ENCODE data around the gene SORBS1. TPM values are rescaled to one million over a fixed set of nuclear protein-coding genes. Genes with fewer than 3 reads are reported as not detected.
A peak's percentile ranks its signal among the peaks of the same experiment; 100 is the strongest.

Gene SORBS1
- total and polyA plus RNA-seq, 2 of the 13 experiments (the other 11 are each of a cell fraction or from before 2014, with no cell fraction given): 16.8 to 39.8 TPM

GRCh38 chr10:95391164-95391563 is 170.0 kb downstream of the SORBS1 start:
- no peak for ATAC-seq
- Histone ChIP-seq H3K4me2 (ENCODE audit: low read depth, low read length) (no peak overlapping the region), H3K4me3 (replicated peaks in 1 of 3; ENCODE audit: insufficient read depth in 1 of 3, low read depth in 2 of 3, low read length in 3 of 3) (no peak overlapping the region), H3K4me1 (ENCODE audit: insufficient read depth, low read length) (peaks cover 35% of the 10 kb centered on the region), H3K27me3 (ENCODE audit: control insufficient read depth in 1 of 2, insufficient read depth in 2 of 2, low read length in 2 of 2) (no peaks in the 10 kb centered on the region), H3K9me3 (ENCODE audit: low read length) (no peaks in the 10 kb centered on the region), H2AFZ (ENCODE audit: low read length) (no peak overlapping the region), H3K79me2 (ENCODE audit: insufficient read depth, low read length) (no peaks in the 10 kb centered on the region), H3K27ac (ENCODE audit: extremely low read length, insufficient read depth, low read length) (no peak overlapping the region), H4K20me1 (ENCODE audit: insufficient read depth, low read length) (no peaks in the 10 kb centered on the region), H3K9ac (ENCODE audit: insufficient read depth, low read depth, low read length) (no peak overlapping the region), H3K36me3 (replicated peaks in 1 of 2; ENCODE audit: control insufficient read depth in 1 of 2, insufficient read depth in 2 of 2, low read length in 2 of 2) (peaks cover 10 to 35% of the 10 kb centered on the region in 2 experiments; a peak in 4 of 5 replicates)
- in situ Hi-C loops (cut with HindIII; ENCODE audit: extremely low pct_ligation_motif_present, low pct_unique_long_range_greater_than_20kb) (no loop called here), intact Hi-C loops (cut with micrococcal nuclease; ENCODE audit: unreplicated experiment) (no loop called here)
- ChIA-PET CTCF (ENCODE audit: low intra/inter-chr PET ratio, low total read pairs) (no interaction called here), POLR2A (no interaction called here)
- 100% methylated on average over 1 of the region's 1 CpG for WGBS (ENCODE audit: low lambda C conversion rate)
- no peak for FAIRE-seq
- DNase-seq (ENCODE audit: low spot score): no peak
- no TSS peak for BruUV-seq (replicated peaks)
- TF ChIP-seq ZNF33A (CRISPR knock-in tag; IDR thresholded peaks at IDR 0.05; ENCODE audit: borderline replicate concordance) (no peak), ZBTB2 (CRISPR knock-in tag; IDR thresholded peaks at IDR 0.05; ENCODE audit: low read depth) (no peak), CEBPG (CRISPR knock-in tag; IDR thresholded peaks at IDR 0.05) (no peak), HDAC2 (CRISPR knock-in tag; IDR thresholded peaks at IDR 0.05) (no peak), LCORL (IDR thresholded peaks at IDR 0.05) (no peak), LCORL (CRISPR knock-in tag; IDR thresholded peaks at IDR 0.05) (no peak), ZNF543 (CRISPR knock-in tag; IDR thresholded peaks at IDR 0.05) (no peak)

- FAIRE-seq (no peak), ATAC-seq (no peak), DNase-seq (ENCODE audit: low spot score) (no peak)
- Histone ChIP-seq H3K9me3 (ENCODE audit: low read length) (no peaks in the 10 kb centered on the region), H4K20me1 (ENCODE audit: insufficient read depth, low read length) (no peaks in the 10 kb centered on the region), H3K79me2 (ENCODE audit: insufficient read depth, low read length) (no peaks in the 10 kb centered on the region), H3K4me3 (replicated peaks in 1 of 3; ENCODE audit: insufficient read depth in 1 of 3, low read depth in 2 of 3, low read length in 3 of 3) (no peak overlapping the region), H3K9ac (ENCODE audit: insufficient read depth, low read depth, low read length) (no peak overlapping the region), H3K27me3 (ENCODE audit: control insufficient read depth in 1 of 2, insufficient read depth in 2 of 2, low read length in 2 of 2) (no peaks in the 10 kb centered on the region), H3K27ac (ENCODE audit: extremely low read length, insufficient read depth, low read length) (peak overlapping the region; percentile 48), H3K4me2 (ENCODE audit: low read depth, low read length) (peak overlapping the region; percentile 41; the same call in 1 of the 2 replicates), H3K36me3 (replicated peaks in 1 of 2; ENCODE audit: control insufficient read depth in 1 of 2, insufficient read depth in 2 of 2, low read length in 2 of 2) (peaks cover 4 to 28% of the 10 kb centered on the region in 2 experiments; a peak in 4 of 5 replicates), H2AFZ (ENCODE audit: low read length) (no peak overlapping the region), H3K4me1 (ENCODE audit: insufficient read depth, low read length) (peaks cover 35% of the 10 kb centered on the region)
- CTCF ChIA-PET (ENCODE audit: low intra/inter-chr PET ratio, low total read pairs): no interaction called here
- 100% methylated on average over 4 of the region's 4 CpGs for WGBS (ENCODE audit: low lambda C conversion rate)
- BruUV-seq (replicated peaks): no TSS peak
- intact Hi-C loops (cut with micrococcal nuclease; ENCODE audit: unreplicated experiment) (no loop called here), in situ Hi-C loops (cut with HindIII; ENCODE audit: extremely low pct_ligation_motif_present, low pct_unique_long_range_greater_than_20kb) (no loop called here)
- POLR2A ChIA-PET: no interaction called here
- no peak for TF ChIP-seq ZSCAN31 (CRISPR knock-in tag; IDR thresholded peaks at IDR 0.05; ENCODE audit: low read depth)
- no peak for TF ChIP-seq BRF2 (CRISPR knock-in tag; IDR thresholded peaks at IDR 0.05)
- TF ChIP-seq CTCF (CRISPR knock-in tag; IDR thresholded peaks at IDR 0.05): peak; percentile 17; the same call in 1 of the 2 replicates
- no peak for TF ChIP-seq XRCC5 (optimal IDR thresholded peaks at IDR 0.05; ENCODE audit: low read length)
Measured at GRCh38 chr10:95389982-95390381, 171.2 kb downstream of the SORBS1 start.
